GM06990 (cell line): Measurements from ENCODE around the gene WNT7B.

ENCODE experiments used
- DNase-seq: peaks from one replicate; pipeline ENCODE4 v3.0.0-alpha.2; 2011; ENCODE audit not compliant: insufficient read length; ENCODE audit errors: extremely low read depth
- H3K27me3 ChIP-seq: replicated peaks from 2 replicates; pipeline ENCODE4 v1.6.0; 2011; ENCODE audit warnings: low read length; ENCODE audit not compliant: control insufficient read depth, insufficient read depth
- H3K36me3 ChIP-seq: 2 replicates; pipeline ENCODE4 v1.5.1; 2011; ENCODE audit warnings: low read length; ENCODE audit not compliant: control insufficient read depth, insufficient read depth
- H3K4me3 ChIP-seq: replicated peaks from 2 replicates; pipeline ENCODE4 v1.5.1; 2011; ENCODE audit warnings: low read depth, mild to moderate bottlenecking, control low read depth, low read length
- CTCF ChIP-seq: IDR thresholded peaks from 2 replicates; pipeline ENCODE4 v1.5.1; 2011; ENCODE audit warnings: low read length, control low read depth, mild to moderate bottlenecking, inconsistent platforms; ENCODE audit not compliant: insufficient read depth, poor library complexity, severe bottlenecking

The WNT7B gene

GRCh38 chr22:45946805-45947600 lies 30.0 kb downstream of the WNT7B start:
- TF ChIP-seq CTCF = no peak
- H3K4me3 ChIP-seq = no peak overlapping the region
- no peaks in the 10 kb centered on the region; the same call in 1 of the 2 replicates for H3K27me3 ChIP-seq
- no peaks in the 10 kb centered on the region for H3K36me3 ChIP-seq
- DNase-seq = no peak

- Histone ChIP-seq H3K4me3 (no peak overlapping the region), H3K27me3 (no peaks in the 10 kb centered on the region; the same call in 1 of the 2 replicates), H3K36me3 (no peaks in the 10 kb centered on the region)
- DNase-seq = no peak
- no peak for TF ChIP-seq CTCF
These were observed 31.3 kb downstream of the WNT7B start for GRCh38 chr22:45945621-45946106.

GRCh38 chr22:45942787-45943493 lies 34.0 kb downstream of the WNT7B start:
- H3K4me3 ChIP-seq = no peak overlapping the region
- H3K36me3 ChIP-seq = no peaks in the 10 kb centered on the region
- TF ChIP-seq CTCF = no peak
- DNase-seq = no peak
- no peaks in the 10 kb centered on the region; the same call in 1 of the 2 replicates for H3K27me3 ChIP-seq

GRCh38 chr22:45942344-45942743 lies 34.6 kb downstream of the WNT7B start:
- no peak for TF ChIP-seq CTCF
- Histone ChIP-seq H3K27me3 (no peaks in the 10 kb centered on the region), H3K4me3 (no peak overlapping the region), H3K36me3 (no peaks in the 10 kb centered on the region)
- no peak for DNase-seq

GRCh38 chr22:45938913-45939312 lies 38.0 kb downstream of the WNT7B start:
- TF ChIP-seq CTCF = no peak
- DNase-seq = no peak
- H3K4me3 ChIP-seq = no peak overlapping the region
- H3K27me3 ChIP-seq = no peaks in the 10 kb centered on the region
- H3K36me3 ChIP-seq = no peaks in the 10 kb centered on the region
